Activated effector memory CD4-positive, alpha-beta T cell treated with anti-CD3 and anti-CD28 coated beads, Interleukin-2, amount 50 U/mL, for 16 hours (primary cell): ENCODE measurements around the gene SYT9.

ENCODE experiments used
- DNase-seq: peaks from one replicate; pipeline ENCODE4 v3.0.0-alpha.2; 2020

Gene SYT9, protein sequence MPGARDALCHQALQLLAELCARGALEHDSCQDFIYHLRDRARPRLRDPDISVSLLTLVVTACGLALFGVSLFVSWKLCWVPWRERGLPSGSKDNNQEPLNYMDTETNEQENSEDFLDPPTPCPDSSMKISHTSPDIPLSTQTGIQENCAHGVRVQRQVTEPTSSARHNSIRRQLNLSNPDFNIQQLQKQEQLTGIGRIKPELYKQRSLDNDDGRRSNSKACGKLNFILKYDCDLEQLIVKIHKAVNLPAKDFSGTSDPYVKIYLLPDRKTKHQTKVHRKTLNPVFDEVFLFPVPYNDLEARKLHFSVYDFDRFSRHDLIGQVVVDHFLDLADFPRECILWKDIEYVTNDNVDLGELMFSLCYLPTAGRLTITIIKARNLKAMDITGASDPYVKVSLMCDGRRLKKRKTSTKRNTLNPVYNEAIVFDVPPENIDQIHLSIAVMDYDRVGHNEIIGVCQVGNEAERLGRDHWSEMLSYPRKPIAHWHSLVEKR

DNA sequence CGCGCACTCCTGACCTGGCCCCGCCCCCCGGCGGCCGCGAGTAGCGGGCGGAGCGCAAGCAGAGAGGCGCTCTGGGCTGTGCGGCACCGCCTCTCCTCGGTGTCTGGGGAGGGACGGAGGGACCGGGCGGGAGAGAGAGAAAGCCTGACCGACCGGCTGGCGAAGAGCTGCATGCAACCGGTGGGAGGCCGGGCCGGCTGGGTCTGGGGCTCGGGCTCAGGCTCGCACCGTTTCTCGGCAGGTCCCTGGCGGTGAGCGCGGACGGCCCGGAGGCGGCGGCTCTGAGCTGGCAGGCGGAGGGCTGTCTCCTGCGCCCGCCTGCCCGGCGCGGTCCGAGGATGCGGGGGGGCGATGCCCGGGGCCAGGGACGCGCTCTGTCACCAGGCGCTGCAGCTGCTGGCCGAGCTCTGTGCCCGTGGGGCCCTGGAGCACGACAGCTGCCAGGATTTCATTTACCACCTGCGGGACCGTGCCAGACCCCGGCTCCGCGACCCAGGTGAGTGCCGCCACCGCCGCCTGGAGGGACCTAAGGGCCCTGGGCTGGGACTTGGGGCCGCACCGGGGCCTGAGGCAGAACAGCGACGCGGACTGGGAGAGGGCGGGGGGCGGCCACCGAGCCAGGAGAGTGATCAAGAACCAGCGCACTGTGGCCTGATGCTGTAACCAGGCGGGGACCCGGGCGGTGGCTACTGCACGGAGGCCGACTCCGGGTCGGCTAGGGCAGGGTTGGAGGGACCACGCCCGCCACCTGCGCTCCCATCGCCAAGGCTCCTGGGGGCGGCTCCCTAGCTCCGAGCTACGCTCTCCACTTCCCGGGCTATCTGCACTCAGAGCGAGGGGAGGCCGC, at the start of gene SYT9:
Gene SYT9, plus strand, starts transcription at position 69 of the 847 bp plus-strand sequence. Its CDS starts 283 bp downstream, at position 352.
- peak; percentile 62 for DNase-seq

DNA sequence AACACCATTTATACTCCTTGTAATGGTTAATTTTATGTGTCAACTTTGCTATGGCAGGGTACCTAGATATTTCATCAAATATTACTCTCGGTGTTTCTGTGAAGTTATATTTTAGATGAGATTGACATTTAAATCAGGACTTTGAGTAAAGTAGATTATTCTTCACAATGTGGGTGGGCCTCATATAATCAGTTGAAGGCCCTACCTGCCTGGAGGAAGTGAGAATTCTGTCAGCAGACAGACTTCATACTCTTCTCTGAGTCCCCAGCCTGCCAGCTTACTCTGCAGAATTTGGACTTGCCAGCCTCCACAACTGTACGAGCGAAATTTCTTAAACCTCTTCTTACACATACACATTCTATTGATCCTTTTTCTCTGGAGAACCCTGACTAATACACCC, 49.3 kb upstream of the SYT9 start:
- DNase-seq, result no peak

DNA sequence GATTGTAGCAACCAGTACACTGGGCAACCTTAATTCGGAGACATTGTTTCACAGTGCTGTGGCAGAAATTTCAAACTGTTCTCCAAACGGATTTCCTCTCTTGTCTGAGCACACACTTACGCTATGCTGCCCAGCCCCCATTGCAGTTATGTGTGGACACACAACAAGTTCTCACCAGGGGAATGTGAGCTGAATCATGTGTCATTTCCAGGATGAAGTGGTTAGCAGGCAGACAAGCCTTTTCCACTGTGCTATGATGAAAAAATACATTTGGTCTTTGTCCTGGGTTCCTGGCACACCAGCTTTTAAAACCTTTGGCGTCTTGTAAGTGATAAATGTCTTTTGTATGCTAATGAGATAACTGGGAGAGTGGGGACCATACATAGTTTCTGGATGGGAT, 46.9 kb upstream of the SYT9 start:
- DNase-seq, result no peak

DNA sequence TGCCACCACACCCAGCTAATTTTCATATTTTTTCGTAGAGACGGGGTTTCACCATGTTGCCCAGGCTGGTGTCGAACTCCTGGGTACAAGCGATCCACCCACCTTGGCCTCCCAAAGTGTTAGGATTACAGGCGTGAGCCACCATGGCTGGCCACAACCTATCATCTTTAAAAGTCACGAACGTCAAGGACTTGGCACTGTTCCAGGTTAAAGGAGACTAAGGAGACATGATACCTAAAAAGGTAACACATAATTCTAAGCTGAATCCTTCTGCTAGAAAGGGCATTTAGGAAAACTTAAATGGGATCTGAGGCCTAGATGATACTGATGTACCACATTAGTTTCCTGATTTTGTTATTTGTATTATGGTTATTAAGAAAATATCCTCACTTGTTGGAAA, 43.3 kb upstream of the SYT9 start:
- no peak for DNase-seq

DNA sequence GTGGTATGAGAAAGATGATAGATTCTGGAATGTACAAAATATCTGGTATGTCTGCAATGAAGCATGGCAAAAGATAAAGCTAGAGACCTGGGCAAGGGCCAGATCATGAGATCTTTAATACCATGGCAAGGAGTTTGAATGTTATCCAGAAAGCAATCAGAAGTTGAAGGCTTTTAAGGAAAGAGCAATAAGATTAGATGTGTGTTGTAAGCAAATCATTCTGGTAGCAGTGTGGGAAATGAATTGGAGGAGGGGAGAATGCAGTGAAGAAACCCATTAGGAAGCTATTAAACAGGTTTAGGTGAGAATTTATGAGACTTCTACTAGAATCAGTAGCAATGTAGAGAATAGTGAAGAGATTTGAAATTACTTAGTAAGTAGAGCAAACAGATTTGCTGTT, 32.2 kb upstream of the SYT9 start:
- DNase-seq, result no peak

DNA sequence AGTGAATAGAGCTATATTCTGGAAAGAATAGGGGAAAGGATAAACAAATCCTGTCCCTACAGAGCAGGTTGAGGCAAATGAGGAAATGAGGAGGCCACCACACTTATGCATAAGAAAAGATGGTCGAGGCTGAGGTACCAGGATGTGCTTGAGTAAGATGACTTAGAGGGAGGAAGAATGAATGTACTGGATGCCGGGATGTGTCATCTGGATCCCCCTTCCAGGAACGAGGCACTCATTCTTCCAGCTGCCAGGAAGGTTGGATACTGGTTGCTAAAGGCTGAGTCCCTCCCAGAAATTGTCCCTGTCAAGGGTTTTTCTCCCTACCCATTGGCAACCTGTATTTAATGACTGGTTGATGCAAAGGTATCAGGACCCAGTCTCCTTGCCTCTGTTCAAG, 31.1 kb upstream of the SYT9 start:
- DNase-seq, result no peak

DNA sequence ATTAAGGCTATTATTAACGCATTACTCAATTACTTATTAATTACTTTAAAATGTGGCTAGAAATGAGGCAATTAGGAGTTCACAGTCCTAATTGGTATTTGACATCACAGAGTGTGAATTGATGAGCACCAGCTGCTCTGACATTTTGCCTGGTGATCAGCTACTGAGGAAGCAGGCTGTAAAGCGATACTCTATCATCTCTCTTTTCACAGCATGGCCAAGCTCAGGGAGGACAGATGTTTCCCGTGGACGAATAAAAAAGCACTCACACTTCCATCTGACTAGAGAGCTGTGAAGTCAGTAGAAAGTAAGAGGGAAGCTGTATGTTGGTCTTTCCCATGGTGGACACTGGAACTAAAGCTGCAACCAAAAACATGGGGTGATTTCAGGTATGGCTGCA, 29.1 kb upstream of the SYT9 start:
- no peak for DNase-seq

DNA sequence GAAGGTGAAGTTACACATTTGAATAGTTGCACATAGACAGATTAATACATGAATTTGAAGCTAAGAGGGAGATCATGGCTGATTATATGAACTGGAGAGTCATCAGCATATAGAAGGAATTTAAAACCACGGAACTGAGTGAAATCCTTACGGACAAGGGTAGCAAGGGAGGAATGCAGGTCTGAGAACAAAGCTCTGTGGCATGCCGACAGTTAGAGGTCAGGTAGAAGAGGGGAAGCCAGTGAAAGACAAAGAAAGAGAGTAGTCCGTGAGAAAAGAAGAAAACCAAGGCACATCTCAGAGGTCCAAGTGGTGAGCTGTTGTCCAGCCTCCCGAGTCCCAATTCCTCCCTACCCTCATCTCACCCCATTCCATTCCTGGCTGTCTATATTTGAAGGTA, 11.8 kb upstream of the SYT9 start:
- no peak for DNase-seq

DNA sequence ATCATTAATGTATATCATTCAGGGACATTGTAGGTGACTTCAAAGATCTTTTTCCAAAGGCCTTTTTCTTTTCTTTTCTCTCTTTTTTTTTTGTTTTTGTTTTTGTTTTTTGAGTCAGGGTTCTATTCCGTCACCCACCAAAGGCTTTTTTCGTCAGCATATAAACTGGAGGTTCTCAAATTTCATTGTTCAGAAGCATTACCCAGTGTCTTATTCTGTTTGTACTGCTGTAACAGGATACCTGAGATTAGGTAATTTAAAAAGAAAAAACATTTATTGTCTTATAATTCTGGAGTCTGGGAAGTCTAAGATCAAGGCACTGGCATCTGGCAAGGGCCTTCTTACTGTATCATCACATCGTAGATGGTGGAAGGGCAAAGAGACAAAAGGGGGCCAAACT, 6.4 kb upstream of the SYT9 start:
- DNase-seq, result no peak

DNA sequence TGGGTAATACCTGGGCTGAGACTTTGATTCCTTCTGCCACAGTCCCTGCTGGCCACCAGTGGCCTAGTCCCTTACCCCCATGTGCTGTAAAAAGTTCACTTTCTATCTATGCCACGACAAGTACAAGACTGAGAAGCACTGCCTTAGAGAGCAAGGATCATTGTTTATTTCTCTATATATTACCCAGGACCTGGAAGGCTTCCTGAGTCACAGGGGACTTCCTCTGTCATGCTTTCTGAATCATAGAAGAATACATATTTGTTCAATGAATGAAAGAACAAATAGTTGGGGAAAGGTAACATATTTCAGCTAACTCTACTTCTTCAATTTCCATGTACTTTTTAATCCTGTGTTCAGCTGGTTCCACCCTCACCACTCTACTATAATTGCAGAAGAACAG, 5.5 kb upstream of the SYT9 start:
- DNase-seq, result no peak

DNA sequence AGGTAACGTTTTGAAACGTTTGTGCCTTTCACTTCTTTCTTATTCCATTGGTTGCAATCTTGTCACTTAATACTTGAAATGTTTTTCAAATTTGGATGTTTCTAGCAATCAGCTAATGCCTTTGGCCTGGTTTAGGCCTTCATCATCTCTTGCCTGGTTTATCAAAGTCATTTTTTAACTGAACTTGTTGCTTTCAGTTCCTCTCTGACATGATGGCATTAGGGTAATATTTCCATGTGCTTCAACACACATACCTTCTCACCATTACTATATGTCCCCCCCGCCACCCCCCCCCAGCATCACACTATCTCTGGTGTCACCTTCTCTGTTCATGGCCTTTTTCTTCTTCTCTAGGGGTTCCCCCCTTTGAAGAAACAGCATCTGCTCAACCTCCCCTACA, 1.5 kb upstream of the SYT9 start:
- no peak for DNase-seq

DNA sequence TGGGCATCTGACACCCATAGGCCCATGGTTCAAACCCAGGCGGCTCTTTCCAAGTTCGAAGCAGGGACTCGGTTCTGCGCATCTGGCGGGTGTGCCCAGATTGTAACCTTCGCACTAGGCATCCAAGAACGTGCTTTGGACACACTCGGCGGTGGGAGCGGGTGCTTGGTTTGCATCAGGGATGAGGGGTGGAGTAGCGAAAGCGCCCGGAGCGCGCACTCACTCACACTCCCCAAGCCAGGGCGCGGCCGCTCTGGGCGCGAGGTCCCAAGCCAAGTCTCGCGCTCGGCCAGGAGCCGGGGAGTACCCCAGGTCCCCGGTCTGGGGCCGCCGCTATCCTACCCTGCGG, 243 bp upstream of the SYT9 start:
- DNase-seq, result no peak

DNA sequence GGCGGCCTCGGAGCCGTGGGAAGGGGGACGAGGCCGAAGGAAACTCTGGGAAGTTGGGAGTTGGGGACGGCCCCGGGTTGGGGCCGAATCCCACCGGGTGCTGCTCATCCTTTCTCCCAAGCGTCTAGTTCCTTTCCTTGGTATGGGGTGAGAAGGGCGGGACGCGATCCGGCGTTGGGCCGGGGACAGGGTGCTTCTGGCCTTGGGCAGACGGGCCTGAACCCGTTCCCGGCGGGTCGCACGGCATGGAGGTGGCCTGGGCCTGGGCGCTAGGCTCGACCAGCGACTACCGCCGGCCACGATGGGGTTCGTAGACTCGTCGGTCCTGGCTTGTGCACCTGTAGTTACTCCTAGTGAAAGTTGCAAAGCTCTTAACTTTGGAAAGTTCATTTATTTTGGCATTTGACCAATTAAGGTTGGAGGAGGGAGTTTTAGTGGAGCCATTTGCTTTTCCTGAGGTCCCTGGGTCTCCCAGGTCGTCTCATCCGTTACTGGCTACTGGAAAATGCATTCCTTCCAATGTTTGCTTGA, 1.0 kb downstream of the SYT9 start:
- no peak for DNase-seq

DNA sequence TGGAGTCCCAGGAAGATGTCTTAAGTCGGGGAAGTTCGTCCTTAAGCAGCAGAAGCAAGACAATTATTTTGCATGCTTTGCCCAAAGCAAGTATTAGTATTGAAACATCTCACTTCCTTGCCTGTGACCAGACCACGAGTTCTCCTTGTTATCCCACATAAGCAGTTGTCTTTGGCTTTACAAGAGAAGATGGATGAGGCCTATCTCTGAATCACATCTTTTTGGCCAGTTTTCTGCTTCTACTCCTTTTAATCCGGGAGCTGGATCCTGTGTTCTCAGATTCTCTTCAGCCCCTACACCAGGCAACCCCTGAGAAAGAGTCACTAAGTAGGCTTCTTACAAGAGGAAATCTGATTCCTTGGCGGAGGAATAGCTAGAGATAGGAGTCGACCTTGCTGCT, 2.1 kb downstream of the SYT9 start:
- no peak for DNase-seq

DNA sequence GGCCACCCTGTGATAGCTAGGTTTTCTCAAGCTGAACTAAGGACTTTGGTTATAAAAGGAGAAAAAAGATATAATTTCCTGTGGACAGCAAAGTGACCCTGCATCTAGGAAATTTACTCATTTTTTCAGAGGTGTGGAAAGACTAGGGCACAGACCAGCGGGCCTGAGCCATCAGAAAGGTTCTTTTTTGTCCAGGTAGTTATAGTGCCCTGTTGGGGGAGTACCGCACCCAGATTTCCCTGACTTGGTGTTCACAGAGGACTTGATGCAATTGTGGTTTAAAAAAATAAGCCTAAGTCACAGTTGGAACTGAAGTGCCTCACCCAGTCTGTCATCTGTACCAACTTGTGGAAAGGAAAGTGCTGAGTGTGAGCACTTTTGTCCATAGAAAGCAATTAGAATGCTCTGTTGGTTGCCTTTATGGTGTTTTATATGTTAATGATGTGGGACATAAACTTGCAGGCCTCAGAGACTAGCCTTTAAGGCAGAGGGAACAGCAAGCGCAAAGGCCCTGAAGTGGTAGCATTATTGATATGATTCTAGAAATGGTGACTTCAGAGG, 3.1 kb downstream of the SYT9 start:
- no peak for DNase-seq

DNA sequence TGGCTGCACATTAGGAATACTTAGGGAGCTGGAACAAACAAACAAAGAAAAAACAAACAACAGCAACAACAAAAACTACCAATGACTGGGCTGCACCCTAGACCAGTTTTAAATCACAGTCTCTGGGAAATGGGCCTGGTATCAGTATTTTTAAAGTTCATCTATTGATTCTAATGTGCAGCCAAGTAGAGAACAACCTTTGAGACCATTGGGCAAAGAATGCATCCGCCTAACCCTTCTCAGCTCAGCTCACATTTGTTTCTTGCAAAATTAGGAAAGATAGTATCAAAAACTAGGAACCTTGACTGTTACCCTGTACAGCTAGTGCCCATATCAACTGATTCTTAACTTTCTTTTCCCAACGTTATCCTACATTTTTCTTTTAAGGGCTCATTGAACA, 5.2 kb downstream of the SYT9 start:
- DNase-seq, result no peak

DNA sequence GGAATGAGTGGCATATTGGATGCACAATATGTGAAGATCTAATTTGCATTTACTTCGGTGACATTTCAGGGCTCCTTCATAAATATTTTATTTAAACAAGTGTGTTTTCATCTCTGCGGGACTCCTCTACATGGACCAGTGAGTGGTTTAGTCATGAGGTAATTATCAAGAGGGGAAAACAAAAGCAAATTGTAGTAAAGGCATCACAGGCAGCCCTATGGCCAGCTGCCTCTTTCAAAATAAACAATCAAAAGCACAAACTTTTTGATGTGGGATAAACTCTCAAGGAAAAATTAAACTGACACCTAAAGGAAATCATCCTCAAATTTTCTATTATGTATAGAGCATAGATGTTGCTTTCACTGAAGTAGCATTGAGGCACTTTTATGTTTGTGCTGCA, 6.0 kb downstream of the SYT9 start:
- no peak for DNase-seq

DNA sequence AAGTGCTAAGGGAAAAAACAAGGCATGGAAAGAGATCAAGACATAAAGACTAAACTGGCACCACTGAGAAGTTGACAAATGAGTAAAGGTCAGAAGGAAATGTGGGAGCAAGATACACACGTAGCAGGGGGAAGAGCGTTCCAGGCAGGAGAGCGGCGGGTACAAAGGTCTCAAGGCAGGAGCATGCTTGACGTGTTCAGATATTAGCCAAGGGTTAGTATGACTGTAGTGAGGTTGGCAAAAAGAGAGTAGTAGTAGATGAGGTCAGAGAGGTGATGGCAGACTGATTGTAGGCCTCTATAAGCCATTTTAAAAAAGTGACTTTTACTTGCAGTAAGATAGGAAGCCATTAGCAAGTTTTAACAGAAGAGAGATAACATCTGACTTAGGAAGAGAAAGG, 9.9 kb downstream of the SYT9 start:
- no peak for DNase-seq

DNA sequence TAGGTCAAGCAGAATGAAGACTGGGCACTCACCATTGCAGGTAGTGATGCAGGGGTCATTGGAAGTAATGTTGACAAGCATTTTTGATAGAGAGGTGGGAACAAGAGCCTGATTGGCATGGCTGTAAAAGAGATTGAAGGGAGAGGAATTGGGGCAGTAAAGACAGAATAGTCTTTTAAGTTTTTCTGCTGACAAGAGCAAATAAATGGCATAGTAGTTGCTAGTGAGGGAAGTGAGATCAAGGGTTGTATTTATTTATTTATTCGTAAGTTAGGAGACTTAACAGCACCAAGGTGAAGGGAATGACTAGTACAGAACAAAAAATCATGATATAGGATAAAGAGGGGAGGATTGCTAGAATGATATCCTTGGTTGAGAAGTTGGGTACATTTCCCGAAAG, 11.0 kb downstream of the SYT9 start:
- no peak for DNase-seq

DNA sequence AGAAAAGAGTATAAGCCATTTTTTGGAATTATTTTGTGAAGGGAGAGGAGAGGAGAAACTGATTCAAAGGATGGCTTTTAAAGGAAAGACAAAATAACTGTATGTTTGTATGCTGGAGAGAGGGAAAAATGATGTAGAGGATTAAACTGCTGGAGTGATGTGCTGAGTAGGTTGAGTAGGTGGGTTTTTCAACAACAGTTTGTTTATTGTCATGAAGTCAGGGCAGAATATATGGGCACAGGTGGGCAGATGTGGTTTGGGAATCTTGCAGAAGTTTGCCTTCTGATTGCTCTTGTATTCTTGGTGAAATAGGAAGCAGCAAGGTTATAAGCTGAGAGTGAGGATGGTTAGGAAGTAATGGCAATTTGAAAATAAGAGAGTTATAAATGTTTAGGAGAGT, 12.1 kb downstream of the SYT9 start:
- DNase-seq, result no peak

DNA sequence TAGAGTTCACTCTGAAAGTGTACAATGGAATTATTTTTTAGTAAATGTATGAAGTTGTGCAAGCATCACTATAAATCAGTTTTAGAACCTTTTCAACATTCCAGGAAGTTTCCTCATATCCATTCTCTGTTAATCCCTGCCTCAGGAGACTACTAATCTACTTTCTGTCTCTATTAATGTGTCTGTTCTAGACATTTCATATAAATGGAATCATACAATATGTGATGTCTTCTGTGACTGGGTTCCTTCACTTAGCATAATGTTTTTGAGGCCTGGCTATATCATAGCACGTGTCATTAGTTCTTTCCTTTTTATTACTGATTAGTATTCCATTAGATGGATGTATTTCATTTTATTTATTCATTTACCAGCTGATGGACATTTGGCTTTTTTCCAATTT, 17.1 kb downstream of the SYT9 start:
- no peak for DNase-seq

DNA sequence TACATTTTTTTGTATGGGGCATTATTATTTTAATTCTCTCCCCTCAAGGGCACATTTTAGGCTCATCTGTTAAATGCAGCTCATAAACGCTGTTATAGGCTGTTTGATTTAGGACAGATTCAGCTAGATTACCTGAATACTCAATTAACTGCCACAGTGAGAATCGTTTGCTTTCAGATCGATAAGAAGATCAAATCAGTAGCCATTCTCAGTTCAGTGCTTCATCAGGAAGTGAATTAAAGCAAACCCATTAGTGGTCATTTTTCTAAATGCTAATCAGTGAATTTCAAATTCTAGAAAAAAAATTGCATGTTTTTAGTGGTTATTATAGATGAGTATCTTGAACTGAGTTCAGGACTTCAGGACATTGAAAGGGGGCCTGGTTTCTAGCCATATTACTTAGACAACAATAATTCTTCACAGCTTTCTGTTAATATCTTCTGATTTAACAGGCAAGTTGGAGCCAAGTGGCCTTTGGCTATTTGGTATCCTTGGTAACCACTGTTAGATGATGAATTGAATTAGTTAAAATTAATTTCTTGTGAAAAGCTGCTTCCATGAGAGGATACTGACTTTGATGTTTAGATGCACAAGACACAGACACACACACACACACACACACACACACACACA, 18.6 kb downstream of the SYT9 start:
- no peak for DNase-seq

DNA sequence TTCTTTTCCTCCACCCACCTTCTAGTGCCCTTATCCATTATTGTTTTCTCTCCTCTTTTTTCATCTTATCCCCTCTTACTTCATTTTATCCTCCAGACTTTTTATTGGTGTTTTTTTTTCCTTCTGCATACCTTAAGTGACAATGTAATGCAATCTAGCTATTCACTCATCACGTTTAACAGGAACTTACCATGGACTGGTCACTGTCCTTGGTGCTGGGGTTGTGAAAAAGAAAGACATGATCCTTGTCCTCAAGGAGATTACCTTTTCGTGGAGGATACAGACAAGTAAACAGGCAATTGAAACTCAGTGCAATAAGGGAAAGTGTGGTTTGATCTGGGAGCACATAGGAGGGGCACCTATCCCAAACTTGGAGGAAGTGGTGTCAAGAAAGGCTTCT, 20.7 kb downstream of the SYT9 start:
- no peak for DNase-seq
